GM18502 (cell line): Measurements from ENCODE around the gene GARS1.
A peak's percentile ranks its signal among the peaks of the same experiment; 100 is the strongest.
"Not testable (repeated sequence)": the region's sequence is repeated elsewhere in the genome, so short reads cannot be mapped to it uniquely, and the experiment has no call there.

Experiments
- ATAC-seq: cut with Tn5 transposase; IDR thresholded peaks from one replicate; pipeline ENCODE4 v1.9.1; 2021; ENCODE audit warnings: mild to moderate bottlenecking; ENCODE audit not compliant: unreplicated experiment, poor library complexity

Gene GARS1

DNA sequence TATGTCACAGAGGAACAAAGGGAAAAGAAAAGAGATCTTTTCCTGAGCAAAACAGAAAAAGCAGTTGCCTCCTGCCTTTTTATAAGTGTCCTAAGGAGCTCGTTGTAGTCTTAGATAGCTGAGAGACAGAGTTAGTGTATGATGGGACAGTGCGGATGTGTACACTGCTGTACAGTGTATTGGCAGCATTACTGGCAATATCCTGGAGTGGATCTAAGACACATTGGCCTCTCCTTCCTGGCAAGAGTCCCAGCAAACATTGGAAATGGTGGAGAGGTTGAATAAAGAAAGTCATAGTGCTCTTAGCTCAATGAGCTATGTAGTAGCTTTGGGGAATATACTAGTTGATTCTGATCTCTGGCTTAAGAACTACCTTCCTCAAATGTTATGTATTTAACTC lies 22.7 kb downstream of the GARS1 start:
- no peak for ATAC-seq

DNA sequence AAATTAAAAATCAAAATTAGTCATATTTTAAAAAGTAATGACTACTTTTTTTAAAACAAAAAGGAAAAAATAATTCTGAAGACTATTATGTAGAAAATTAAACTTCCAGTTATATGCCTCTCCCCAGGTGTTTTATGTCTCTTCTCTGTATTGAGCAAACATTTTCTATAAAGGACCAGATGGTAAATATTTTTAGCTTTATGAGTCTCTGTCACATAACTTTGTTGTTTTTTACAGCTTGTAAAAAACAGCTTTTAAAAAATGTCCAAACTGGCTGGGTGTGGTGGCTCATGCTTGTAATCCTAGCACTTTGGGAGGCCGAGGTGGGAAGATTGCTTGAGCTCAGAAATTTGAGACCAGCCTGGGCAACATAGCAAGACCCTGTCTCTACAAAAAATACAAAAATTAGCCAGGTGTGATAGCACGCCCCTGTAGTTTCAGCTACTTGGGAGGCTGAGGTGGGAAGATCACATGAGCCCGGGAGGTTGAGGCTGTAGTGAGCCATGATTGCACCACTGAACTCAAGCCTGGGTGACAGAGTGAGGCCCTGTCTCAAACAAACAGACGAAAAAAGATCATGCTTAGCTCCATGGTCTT lies 23.5 kb downstream of the GARS1 start:
- ATAC-seq: no peak

DNA sequence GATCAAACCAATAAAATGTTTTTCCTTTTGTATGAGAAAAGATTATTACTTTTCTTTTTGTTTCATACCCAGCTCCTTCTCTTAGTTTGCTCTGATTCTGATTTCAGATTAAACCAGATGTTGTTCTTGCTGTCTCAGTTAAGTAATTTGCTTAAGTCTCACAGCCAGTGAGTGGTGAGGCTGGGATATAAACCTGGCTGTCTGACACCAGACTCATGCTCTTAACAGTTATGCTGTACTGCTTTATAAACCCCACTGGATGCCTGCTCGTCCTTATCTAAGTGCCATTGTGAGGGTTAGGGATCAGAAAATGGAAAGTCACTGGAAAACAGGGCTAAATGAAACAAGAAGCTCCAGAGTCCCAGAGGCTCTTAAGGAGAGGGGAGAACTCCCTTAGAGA lies 24.3 kb downstream of the GARS1 start:
- no peak for ATAC-seq

DNA sequence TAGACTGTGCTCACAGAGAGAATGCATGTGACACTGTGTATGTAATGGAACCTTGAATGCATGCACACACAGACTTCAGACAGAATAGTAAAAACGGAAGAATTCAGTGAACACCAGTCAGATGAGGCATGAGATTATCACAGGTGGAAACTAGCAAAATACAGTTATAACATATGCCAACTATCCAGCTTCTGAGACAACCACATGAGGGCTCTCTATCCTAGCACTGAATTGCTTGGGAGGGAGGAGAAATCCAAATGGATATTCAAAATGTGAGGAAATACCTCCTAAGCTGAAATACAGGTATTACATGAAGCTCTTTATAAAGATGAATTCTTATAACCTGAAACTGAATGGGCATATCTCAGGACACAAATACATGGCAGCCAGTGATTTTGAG lies 30.6 kb downstream of the GARS1 start:
- ATAC-seq: no peak

DNA sequence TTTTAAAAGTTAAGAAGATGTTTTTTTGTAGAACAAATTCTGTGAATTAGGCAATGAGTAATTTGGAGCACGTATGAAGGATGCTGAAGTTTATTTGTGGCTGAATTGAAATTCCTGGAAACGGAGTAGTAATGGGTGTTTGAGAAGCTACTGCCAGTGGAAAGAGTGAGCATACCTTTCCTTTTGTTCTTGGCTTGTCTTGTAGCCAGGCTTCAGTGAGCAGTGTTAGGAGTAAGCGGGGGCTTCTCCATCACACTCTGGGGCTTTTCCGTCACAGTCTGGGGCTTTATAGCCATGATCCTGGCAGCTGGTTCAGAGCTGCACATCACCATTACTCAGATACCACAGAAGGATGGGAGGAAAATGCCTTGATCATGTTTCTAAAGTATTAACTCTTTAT lies 32.3 kb downstream of the GARS1 start:
- no peak for ATAC-seq

DNA sequence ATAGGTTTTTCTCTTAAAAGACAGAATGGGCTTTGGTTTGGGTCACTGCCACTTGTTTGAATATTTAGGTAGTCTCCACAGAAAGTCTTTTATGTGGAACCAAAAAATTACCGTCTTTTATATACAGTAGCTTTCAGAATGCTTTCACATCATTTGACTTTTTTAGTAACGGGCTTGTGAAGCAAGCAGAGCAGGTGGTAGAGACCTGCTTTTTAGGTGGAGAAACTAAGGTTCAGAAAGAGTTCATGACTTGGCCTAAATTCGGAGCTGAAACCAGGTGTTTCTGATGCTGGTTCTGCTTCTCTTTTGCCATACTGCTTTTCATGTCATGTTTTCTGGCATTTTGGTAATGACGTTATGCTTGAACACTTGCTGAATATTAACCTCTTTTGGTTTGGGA lies 36.3 kb downstream of the GARS1 start:
- ATAC-seq: peak; percentile 61

DNA sequence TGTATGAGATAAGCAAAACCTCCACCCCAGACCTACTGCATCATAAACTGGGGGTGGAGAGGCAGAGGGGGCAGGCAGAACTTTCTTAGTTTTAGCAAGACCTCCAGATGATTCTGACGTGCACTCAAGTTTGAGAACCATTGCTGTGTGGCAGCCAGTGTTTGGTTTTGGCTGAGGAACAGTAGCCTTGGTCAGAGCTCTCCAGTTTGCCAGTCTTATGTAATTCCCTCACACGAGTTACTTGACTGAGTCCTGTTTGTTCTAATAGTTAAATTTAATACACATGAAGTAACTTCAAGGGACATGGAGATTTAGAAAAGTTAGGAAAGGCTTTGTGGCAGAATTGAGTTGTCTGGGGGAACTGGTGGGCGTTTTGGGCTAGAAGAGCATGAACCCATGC lies 38.5 kb downstream of the GARS1 start:
- no peak for ATAC-seq

DNA sequence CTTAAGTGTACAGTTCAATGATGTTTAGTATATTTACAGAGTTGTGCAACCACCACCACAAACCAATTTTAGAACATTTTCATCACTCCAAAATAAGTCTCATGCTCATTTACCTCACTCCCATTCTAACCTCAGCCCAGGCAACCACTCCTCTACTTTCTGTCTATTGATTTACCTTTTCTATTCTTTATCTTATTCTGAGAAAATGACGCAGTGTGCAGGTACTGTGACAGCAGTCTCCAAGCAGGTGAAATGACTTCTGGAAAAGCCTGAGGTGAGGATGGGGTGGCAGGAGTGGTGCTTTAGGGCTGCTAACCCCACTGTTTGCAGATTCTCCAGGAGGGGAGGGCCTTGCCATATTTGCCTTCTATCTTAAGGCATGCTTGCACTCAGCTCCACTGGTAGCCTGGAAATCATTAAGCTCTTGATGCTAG lies 39.5 kb downstream of the GARS1 start:
- ATAC-seq: no peak

DNA sequence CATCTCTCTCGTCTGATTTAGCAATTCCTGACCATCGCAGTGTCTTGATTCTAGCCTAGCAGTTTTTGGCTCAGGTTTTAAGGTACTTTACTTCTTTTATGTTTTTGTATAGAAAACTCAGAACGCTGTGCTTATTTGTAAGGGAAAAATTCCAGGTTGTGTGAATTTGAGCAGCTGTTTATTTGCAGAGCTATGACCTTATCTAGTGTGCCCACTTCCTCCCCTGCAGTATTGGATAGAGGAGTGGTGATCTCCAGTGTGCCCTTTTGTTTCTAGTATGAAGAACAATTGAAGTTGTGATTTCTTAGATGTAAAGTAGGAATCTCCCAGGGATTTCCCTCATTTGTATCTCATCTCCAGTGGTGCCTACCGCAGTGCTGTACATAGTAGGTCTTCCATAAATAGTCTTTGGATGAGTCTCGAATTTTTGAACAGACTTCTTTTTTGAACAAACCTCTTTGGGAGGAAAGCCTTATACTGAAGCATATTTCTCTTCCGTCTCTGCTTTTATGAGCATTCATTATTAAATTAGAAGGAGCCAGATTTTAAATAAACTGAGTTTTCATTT lies 40.0 kb downstream of the GARS1 start:
- no peak for ATAC-seq

DNA sequence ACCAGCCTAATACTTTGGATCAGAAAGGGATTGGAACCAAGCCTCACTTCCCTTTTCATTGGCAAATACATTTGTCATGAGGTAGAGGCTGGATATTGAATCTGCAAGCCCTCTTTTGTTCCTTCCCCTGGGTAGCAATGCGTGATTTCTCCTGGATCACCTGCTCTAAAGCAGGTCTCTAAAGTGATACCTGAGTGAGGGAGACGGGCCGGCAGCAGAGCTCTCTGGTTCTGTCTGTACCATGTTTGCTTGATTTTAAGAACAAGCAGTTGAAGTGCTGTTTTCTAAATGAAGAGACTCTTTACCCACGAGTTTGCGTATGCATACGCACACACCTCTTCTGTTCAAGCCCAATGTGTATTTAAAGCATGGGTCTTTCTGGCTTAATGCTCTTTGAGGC lies 41.1 kb downstream of the GARS1 start:
- ATAC-seq: no peak

DNA sequence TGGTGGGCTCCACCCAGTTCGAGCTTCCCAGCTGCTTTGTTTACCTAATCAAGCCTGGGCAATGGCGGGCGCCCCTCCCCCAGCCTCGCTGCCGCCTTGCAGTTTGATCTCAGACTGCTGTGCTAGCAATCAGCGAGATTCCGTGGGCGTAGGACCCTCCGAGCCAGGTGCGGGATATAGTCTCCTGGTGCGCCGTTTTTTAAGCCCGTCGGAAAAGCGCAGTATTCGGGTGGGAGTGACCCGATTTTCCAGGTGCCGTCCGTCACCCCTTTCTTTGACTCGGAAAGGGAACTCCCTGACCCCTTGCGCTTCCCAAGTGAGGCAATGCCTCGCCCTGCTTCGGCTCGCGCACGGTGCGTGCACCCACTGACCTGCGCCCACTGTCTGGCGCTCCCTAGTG lies 47.6 kb downstream of the GARS1 start:
- not testable (repeated sequence) for ATAC-seq

DNA sequence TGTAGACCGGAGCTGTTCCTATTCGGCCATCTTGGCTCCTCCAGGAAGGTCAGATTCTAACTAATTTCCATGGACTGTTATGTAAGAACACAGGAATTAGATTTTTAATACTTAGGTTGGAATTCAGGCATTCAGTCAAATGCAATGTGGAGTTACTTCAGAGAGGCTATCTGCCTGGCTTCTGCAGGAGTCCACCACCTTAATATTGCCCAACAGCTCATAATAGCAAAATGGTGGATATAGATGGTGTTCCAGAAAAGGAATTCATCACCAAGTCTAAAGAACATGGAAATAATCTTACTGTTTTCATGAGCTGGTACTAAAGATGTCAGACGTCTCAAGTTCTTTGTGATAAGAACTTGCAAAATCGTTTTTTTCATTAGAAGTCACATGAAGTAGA lies 48.1 kb downstream of the GARS1 start:
- no peak for ATAC-seq

DNA sequence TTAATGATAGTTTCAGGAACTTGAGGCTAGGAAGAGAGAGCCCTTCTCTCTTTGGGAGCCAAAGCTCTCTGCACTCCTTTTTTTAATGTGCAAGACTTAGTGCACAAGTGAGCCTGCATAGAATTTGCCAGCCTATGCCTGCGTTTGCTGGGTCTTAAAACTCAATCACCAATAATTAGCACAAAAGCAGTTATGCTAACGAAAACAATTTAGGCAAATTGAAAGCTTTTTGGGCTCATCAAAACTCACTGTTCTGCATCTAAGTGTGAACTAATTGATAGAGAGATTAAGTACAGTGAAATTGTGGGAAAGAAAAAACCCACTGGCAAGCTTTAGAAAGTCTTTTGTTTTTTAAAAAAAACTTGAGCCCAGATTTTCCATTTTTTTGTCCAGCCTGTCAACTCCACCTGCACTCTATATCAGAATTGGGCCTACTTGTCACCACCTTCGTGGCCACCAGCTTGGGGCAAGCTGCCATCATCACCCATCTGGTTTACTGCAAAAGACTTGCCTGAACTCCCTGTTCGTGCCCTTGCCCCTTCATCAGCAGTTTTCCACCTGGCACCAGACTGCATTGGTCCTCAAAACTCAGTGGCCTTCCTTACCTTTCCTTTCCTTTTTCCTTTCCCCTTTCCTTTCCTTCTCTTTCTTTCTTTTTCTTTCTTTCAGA lies 49.7 kb downstream of the GARS1 start:
- no peak for ATAC-seq

DNA sequence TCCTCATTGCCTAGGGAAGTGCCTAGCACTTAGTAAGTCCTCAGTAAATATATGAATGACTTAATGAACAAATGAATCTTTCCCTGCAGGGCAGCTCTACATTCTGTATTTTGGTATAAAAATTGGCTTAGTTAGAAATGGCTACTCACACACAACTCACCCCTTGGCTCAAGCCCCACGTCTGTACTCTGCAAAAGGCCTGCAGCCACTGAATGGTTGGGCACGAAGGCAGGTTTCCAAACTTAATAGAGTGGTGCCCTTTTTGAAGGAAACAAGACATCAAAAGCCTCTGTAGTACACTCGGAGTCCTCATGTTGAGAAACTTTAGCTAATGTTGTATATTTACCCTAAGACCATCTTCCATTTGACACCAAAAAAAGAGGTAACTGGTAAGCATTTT lies 51.0 kb downstream of the GARS1 start:
- no peak for ATAC-seq

DNA sequence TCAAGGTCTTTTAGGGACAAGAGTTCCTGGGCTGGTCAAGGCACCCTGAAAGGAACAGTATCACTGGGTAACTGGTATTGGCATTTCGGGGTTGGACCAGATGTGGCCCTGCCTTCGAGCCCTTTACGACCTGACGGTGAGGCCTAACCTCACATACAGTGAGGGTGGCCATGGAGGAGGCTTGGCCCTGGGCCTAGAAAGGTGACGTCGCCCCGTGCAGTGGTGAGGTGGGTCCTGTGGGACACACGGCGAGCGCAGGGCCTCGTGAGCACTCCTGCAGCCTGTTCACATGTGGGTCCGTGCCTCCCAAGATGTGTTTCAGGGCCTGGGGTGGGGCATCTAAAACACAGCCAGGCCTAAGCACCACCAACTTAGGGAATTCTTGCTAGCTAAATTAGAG lies 51.5 kb downstream of the GARS1 start:
- no peak for ATAC-seq

DNA sequence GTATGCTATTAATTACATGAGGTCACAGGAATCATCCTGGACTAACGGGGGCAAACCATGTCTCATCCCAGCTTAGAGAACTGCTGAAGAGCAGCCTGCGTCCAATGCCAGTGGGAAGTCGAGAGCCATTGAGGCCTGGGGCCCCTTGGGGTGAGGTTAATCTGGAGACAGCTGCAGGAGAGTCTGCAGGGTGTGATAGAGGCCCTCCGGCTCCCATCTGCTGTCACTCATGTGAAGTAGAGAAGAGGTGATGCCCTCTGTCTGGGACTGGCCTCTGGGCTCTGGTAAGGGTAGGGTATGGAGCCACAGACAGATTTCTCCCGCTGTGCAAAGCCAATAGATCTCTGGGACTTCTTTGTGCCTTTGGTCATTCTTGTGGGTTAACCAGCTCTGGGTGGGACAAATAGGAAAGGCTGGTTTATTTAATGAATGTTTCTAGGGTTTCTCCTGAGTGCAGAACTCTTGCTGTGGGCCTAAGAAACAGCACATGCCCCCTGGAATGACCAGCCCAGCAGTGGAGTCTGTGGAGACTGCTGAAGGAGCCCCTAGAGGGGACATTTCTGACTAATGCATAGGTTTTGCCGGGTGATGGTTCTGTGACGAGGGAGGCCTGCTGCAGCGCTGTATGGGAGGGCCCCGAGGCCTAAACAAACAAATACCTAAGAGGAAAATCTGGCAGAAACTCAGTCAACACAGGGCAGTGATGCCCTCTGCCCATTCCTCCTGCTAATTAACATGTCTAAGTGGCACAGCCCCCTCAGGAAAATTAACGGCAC lies 53.1 kb downstream of the GARS1 start:
- no peak for ATAC-seq

DNA sequence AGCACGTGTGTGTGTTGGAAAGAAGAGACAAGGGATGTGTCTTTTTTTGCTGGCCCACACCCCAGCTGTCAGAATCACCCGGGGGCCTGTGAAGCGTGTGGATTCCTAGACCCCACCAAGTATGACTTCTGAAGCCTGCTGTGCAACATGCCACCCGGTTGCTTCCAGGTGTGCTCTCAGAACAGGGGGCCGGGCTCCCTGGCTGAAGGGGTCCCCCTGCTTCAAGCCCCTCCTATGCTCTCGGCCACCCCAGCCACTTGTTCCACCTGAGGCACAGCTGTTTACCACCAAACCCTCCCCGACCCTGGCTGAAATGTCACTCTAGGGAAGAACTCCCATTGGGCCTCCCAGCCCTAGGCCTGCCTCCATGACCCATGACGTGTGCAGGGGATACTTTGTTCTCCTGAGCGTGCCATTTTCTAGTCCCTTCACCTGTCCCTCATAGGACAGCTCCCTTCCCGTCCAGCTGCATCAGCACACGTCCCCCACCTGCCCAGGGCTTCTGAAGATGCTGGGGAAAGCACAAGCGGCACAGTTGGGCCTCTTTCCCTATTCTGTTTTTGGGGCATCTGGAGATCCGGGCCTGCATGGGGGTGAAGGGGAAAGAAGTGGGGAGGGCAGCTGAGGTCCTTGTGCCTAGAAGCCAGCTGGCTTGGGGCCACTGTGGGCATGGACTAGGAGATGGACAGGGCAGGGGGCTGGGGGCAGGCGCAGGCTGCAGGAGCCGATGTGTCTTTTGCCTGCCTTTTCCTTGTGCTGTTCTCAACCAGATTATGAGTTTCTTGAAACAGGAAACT lies 54.3 kb downstream of the GARS1 start:
- ATAC-seq: no peak

DNA sequence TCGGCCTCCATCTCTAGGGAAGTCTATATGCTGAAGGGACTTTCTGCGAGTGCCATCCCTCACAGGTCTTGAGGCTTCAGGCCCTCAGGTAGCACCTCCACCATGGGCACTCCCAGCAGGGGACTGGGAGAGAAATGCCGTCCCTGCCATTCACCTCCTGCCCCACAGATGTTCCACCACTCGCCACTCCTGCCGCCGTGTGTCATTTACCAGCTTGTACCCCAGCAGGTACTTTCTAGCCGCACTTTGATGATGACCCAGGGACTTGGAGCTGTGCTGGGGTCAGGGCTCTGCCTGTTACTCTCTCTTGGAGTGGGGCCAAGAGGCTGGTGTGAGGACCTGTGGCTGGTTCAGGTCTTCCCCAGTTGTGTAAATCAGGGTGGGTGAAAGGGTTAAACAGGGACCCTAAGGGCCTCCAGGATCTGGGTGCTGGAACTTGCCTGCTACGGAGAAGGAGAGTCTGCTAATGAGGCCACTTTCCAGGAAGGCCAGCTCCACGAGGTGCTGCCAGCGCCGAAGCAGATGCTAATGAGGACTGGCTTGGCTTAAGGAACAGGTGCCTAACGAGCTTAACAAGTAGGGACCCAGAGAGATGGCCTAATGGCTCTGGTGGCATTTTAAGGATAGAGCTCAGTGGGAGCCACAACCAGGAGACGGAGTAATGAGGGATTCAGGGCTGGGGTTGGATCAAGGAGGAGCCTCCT lies 55.2 kb downstream of the GARS1 start:
- no peak for ATAC-seq

DNA sequence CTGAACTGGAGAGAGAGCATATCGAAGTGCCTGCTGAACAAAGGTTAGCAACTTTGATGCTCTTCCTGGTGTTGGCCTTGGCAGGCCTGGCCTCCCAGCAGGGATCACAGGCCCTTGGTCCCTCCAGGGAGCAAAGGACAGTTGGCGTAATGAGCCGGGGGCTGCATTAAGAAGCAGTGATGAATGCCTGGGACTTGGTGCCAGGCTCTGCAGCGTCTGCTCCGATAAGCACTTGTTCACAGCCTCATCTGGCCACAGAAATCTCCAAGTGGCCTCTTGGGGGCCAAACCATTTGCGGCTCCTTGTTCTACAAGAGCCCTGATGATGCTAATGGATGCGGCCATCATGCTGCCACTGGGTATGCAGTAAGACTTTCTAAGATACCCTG lies 55.7 kb downstream of the GARS1 start:
- no peak for ATAC-seq

DNA sequence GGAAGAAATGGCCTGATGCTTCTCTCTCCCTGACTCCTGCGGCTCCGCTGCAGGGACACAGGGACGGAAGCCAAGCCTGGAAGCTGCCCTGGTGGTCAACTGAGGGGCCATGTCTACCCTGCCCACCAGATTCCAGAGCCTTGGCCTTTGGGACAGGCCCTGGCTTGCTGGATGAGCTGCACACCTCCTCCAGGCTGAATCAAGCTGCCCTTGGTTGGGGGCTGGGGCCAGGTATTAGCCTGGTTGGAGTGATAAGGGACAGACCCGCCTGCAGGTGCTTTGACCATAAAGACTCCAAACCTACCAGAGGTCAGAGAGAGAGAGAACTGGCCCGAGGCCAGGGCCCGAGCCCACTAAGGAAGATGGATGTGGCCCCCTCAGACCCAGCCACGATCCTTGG lies 57.5 kb downstream of the GARS1 start:
- no peak for ATAC-seq
